OCI-LY7 (cell line): ENCODE measurements around the gene PHKB.

Source experiments
- CTCF ChIP-seq: fragments of 200-600 bp; sonication (generic); conservative IDR thresholded peaks from 2 replicates; pipeline ENCODE4 v1.5.1; 2014; ENCODE audit warnings: mild to moderate bottlenecking, antibody characterized with exemption, low read length, moderate library complexity, mixed read lengths
- EZH2phosphoT487 ChIP-seq: fragments of 200-600 bp; sonication (generic); IDR thresholded peaks from 2 replicates; pipeline ENCODE4 v1.6.1; 2018; ENCODE audit warnings: low read depth, borderline replicate concordance, mild to moderate bottlenecking, mixed run types, antibody characterized with exemption, low read length, moderate library complexity, mixed read lengths

DNA sequence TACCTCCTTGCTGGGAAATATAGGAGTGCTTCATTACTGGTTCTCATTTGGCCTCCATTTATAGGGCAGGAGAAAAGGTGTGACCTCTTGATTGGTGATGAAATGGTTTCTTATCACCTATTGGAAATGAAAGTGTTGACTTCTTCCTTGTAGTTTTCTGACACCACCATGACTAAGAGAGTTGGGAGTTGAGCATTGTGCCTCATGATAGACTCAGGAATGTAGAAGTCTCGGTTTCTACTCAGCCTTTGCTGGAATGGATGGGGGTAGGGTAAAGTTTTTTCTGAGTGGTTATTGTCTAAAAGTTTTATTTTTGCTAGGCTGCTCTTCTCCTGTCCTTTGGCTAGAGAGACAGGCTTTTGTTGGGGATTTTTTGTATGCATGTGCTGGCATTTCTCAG, 117.4 kb downstream of the PHKB start:
- TF ChIP-seq CTCF (no peak), EZH2phosphoT487 (no peak)
